GM18499 (cell line): ENCODE data around the gene TSPAN10.
"Not testable (repeated sequence)": the region's sequence is repeated elsewhere in the genome, so short reads cannot be mapped to it uniquely, and the experiment has no call there.

ENCODE experiments used
- ATAC-seq: cut with Tn5 transposase; IDR thresholded peaks from one replicate; pipeline ENCODE4 v1.9.1; 2021; ENCODE audit warnings: moderate number of reproducible peaks; ENCODE audit not compliant: insufficient read depth, unreplicated experiment

The TSPAN10 gene

DNA sequence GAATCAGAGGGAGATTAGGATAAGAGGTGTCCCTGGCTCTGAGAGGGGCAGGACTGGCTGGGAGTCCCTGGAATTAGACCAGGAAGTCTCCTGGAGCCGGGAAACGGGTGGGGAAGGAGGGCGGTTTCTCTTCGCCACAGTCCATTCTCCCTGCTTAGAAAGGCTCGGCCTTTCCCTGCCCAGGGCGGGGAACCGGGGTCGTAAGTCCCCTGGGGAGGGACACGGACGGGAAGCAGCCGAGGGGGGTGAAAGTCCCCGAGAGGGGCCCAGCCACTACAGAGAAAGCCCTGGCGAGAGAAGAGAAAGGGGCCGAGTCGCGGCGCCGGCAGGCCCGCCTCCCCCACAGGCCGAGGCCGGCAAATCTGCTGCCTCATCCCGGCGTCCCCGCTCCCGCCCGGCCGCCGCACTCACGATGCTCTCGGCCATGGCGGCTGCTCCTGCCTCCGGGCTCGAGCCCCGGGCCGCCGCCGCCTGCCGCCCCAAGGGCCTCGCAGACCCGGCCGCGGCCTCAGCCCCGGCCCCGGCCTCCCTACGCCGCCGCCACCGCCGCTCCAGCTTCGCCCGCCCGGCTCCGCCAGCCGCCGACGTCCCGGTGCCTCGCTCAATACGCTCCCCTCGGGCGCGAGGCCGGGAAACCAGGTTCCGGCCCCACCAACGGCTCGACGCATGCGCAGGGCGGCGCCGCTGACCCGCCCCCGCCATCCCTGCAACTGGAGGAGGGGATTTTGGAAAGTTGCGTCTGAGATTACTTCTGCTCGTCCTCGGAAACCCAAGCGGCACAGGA lies at the start of gene TSPAN10, which contains the start of gene NPLOC4:
TSS of gene TSPAN10 (plus strand) at position 692 of the 784 bp plus-strand sequence. CDS start 5,217 bp downstream, outside the sequence.
TSS of gene NPLOC4 (minus strand) at position 608 of the 784 bp plus-strand sequence. CDS start at position 426, 182 bp downstream.
- ATAC-seq = no peak

DNA sequence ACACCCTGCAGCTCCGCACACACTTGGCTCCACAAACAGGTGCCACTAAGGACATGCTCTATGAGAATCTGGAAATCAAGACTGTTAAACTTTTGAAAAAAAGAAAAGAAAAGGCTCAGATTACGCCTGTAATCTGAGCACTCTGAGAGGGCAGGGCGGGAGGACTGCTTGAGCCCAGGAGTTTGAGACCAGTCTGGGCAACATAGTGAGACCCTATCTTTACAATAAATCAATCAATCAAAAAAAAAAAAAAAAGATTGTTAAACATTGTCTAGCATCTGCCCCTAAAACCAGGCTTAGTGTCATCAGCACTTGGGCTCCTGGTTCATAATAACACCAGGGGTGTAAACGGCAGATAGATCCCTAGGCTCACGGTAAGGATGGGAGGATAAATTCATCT lies 47.4 kb upstream of the TSPAN10 start:
- ATAC-seq = no peak

DNA sequence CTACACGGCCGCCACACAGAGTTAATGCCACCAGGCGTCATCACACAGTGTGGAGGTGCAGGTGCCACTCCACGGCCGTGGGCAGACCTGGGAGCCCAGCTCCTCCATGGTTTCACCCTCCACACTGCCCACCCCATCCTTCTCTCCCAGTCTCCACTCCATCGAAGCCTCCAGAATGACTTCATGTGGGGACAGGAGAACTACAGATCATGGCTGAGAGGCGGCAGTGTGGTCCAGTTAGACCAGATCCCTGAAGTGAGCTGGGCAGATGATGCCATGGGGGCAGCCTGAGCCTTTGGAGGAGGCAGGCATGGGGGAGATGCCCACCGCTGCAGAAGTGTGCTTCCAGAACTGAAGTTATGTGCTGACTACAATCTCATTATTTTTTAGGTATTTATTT lies 46.9 kb upstream of the TSPAN10 start:
- ATAC-seq = no peak

DNA sequence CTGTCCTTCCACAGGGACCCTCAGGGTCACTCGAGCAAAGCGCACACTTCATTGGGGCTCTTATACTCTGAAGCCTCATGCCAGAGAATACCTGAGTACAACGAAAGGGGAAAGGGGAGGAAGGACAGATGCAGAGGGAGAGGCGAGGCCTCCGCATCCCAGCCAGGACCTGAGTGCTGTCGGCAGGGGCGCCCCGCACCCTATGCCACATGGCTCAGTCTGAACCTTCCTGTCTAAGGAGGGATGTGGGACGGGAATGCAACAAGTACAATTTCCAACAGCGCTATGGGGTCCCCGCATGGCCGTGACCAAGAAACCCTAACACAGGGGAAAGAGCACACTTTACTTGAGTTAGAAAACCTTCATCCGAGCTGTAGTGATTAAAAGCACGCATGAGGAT lies 45.0 kb upstream of the TSPAN10 start:
- no peak for ATAC-seq

DNA sequence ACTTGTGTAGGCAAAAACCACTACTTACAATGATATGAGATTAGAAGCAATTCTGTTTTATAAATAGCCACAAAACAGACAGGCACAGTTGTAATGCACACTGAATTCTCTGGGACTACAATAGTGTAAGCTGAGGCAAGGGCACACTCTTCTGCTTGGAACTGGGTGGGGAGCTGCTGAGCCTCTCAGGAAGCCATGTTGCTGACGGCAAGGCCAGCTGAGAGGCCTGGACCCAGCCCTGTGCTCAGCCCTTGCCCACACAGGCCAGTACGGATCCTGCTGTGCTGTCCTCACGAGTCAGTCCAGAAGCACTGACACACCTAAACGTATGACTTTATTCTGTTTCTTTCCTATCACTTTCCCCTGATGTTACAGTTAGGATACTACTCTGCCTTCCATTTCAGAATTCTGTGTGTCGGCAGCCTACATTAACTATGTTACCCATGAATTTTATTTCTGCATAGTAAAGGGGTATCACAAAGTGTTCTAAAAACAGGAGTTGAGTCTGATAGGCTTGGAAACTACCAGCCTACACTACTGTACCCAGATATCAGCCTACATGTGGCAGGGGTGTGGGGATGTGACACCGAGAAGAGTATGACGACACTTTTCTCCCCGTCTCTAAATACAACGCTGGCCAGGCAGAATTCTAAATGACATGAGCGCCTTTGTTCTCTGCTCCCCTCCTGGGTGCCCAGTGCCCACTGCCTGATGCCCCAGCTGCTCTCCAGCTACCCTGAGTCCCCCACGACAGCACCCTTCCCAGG lies 43.7 kb upstream of the TSPAN10 start:
- no peak for ATAC-seq

DNA sequence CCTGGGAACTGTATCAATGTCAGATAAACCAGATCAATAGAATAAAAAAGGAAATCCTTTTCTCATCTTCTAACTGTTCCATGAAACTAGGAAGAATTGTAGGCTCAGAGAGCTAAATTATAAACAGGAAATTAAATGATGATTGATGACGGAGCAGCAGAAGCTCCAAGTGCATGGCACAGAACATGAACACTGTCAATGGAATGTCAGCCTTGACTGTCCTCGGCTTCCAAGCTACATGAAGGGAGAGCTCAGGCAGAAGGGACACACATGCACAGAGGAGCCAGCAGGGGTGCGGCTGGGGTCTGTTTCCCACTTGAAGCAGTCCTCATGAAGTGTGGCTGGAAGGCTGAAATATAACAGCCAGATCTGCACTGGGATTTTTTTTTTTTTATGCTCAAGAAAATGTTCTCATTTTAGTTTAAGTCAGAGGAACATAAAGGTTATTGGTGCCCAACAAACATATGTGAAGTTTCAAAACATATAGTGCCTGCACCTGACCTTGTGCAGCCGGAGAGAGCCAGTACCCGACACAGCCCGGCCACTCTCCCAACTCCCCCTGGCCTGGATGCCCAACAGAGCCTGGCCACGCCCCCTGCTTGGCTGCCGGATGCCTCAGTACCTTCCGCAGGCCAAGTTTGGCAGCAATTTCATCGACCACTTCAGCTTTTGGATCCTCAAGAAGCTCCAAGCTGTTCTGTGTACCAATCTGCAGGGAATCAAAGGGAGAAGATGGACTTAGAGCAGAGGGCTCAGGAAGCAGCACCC lies 37.1 kb upstream of the TSPAN10 start:
- ATAC-seq = no peak

DNA sequence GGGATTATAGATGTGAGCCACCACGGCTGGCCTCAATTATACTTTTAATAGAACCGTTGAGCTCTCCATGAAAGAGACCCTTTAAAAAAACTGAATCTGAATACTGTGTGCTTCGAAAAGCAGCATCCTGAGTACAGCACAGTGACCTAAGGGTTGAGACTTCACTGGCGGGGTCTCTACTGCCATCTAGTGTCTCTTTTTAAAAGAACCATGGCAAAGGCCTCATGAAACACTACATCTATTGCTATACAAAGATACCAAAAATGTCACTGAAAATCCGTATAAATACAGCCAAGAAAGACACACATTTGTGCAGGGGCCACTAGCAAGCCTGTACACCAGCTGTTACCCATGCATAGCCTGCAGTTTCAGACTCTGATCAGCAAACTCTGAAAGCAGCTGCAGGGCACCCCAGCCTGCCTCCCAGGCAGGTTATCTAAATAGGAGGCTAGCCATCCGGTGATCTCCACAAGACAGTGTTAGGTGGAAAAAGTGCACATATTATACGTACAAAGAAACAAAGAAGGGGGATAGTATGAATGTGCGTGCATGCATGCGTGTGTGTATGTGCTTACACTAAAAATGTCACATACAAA lies 35.4 kb upstream of the TSPAN10 start:
- no peak for ATAC-seq

DNA sequence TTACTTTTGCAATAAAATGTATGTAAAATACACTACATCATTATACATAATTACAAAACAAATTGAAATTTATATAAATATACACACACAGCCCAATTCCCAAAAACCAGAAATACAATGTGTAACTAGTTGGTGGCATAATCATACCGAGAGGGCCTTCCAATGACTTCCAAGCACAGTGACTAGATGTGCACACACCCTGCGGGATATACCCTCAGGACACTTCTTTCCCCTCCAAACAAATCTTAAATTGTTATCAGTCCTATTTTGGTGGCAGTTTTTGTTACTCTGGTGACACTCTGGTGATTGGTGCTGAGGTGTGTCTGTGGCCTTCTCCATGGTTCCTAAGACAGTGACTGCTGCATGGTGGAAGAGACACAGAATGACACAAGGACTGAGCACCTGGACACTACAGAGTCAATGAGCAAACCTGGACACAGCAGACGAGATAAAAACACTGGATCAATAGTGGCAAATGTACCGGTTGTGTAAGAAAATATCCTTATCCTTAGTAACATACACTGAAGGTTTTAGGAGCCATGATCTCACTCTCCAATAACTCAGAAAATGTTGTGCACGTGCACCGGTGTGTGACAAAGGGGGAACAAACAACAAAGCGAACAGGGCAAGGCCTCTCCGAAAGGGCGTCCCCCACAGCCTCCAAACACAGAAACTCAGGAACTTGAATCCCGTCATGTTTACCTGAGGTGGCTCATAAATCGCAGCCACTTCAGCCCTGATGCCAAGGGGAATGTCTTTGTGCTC lies 33.0 kb upstream of the TSPAN10 start:
- ATAC-seq = no peak

DNA sequence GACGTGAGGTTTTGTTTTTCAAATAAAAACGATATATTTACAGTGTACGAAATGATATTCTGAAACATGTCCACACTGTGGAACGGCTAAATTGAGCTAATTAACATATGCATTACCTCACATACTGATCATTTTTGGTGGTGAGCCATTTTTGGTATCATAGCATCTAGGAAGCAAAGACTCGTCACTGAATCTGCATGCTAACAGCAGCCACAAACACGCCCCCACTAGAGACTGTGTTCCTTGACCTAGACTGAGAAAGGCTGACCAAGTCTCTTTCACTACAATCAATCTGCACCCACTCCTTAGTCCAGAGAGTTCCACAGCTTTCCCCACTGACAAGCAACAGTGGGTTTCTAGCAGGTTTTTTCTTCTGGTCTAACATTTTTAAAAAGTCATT lies 29.6 kb upstream of the TSPAN10 start:
- no peak for ATAC-seq

DNA sequence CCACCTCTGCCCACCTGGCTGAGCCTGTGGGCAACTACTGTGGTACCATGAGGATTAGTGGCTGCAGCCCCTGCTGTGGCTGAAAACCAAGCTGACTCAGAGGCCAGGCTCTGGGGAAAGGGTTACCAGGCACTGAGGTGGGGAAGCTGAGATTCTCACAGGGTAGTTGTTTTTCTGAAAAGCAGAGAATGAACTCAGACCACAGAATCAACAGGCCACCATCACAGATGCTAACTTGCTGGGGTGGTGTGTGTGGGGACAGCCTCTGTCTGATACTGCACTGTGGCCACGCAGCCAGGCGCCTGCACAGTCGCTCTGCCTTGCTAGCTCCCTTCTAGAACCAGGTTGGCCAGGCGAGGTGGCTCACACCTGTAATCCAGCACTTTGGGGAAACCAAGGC lies 28.9 kb upstream of the TSPAN10 start:
- ATAC-seq = no peak

DNA sequence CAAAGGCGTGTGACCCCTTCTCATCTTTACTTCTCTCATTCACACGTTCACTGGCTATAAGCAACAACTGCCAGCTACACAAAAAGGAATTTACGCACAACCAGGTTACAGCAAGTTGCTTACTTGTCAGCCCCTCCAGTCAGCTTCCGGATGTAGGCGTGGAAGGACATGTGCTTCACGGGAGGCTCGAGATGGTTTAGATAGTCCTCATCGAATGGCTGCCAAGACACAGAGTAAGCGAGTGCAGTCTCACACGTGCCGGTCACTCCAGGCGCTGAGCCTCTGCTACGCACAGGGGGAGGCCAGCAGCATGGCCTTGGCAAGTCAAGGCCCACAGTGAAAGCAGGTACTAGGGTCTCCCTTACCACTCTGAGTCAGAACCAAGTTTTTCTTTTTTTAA lies 28.4 kb upstream of the TSPAN10 start:
- ATAC-seq = no peak

DNA sequence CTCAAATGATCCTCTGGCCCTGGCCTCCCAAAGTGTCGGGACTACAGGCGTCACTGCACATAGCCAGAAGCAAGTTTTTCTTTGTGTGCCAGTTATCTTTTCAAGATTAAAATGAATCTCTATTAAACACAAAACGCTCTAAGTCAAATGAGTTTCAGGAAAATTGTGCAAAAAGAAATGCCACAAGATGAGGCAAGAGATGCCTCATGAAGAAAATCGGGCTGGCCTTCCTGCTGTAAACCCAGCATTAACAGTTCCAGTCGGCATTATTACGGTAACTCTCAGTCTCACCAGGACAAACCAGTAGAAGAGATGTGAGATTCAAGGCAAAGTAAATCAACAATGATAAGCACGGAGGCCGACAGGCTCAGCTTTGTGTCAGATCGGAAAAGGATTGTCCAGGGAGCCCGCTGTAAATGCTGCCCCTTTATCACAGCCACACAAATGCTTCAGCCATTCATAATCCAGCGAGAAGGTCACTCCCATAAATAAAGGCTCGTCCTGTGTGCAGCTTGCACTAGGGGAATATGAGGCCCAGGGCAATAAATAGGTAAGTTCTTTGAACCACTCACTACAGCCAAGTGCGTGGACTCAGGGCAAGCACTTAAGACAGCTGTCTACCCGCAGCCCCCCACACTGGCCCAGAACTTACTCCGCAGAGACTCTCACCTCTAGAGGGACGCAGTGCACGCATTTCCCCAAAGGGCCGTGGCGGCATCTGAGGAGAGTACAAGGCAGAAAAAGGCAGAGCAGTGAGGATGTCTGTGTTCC lies 27.3 kb upstream of the TSPAN10 start:
- no peak for ATAC-seq

DNA sequence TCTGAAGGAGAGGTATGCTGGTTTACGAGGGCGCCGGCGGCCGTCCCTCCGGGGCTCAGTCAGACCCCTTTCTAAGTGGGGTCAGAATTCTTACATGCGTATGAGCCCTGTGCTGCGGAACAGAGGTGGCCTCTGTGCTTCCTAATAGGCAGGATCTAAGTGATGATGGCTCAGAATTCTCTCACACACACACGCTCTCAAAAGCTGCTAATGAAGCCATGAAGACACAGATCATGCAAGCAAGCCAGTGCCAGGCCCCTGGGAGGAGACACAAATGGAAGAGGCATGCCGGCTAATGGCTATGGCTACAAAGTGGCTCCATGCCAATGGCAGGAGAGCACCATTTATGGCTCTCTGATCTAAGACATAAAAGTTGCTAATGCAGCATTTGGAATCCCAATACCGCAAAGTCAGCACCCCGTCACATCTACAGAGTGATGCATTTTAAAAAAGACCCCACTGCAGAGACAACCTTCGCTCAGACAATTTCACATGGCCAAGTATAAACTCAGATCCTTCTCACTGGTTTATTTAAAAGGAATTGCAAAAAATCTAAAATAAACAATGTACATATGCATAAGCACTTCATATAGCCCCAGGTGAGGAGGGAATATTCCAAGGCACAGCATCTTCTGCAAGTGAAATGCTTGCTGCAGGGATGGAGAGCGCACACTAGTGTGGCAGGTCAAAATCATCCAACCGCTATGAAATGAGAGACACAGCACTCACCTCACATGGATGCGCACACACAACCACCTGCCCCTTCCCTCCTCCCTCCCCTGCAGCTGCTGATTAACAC lies 24.6 kb upstream of the TSPAN10 start:
- ATAC-seq = no peak

DNA sequence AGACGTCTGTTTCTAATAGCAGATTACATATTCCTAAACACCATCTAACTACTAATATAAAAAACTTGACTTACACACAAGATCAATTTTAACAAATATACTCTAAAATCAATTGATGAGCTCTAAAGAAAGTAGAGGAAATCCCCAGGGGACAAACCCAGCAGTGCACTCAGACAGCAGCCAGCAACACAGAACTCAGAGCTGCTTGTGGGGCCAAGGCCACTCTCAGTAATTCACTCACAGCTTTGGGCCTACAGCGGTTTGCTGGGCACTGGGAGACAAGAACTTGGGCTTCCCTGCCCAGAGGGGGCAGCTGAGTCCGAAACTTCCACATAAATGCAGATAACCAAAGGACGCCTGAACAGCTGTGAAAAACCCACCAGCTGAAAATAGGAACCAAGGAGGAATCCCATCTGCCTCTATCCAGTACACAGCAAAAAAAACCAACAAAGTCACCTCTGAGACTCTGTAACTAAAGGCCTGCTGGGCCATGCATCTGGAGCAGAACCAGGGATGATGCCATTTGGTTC lies 21.5 kb upstream of the TSPAN10 start:
- no peak for ATAC-seq

DNA sequence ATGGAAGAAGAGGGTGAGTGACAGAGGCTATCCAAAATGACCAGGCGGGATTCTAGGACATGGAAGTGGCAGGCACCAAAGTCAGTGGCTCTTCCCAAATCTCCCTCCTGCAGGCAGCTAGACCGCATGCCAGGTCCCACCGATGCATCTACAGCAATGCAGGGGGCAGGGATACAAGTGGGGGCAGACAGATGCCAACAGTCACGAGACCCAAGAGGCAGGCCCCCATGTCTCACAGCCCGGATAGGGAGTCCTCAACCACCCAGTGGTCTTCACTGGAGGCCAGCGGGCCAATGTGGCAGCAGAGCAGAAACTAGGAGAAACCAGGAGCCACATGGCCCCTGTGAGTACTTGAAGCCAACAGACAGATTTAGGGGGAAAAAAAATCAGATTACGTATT lies 20.1 kb upstream of the TSPAN10 start:
- no peak for ATAC-seq

DNA sequence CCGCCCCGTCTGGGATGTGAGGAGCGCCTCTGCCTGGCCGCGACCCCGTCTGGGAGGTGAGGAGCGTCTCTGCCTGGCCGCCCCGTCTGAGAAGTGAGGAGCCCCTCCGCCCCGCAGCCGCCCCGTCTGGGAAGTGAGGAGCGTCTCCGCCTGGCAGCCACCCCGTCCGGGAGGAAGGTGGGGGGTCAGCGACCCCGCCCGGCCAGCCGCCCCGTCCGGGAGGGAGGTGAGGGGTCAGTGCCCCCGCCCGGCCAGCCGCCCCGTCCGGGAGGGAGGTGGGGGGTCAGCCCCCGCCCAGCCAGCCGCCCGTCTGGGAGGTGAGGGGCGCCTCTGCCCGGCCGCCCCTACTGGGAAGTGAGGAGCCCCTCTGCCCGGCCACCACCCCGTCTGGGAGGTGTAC lies 18.7 kb upstream of the TSPAN10 start:
- ATAC-seq = not testable (repeated sequence)

DNA sequence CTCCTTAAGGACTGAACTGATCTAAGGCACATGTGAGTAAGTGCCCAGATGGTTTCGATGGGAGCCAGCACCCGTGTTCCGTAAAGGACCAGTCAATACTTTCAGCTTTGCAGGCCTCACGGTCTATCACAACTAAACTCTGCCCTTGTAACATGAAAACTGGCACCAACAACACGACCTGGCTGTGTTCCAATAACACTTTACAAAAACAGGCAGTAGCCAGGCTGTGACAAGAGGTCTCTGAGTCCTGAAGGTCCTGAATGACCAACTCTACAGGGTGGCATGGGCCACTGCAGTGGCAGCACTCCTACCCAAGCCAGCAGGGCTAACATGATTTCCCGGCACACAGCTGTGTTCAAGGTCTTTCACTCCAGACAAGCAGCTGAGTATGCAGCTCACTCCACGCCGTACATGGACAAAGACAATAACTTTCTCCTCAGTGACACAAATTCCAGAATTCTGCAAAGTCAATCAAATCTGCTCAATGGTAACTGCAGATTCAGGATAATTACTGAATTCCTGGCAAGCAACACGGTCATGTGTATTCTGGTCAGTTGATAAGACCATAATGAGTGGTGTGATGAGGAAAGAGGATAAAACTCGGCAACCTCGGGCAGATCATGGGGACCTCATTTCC lies 15.4 kb upstream of the TSPAN10 start:
- no peak for ATAC-seq

DNA sequence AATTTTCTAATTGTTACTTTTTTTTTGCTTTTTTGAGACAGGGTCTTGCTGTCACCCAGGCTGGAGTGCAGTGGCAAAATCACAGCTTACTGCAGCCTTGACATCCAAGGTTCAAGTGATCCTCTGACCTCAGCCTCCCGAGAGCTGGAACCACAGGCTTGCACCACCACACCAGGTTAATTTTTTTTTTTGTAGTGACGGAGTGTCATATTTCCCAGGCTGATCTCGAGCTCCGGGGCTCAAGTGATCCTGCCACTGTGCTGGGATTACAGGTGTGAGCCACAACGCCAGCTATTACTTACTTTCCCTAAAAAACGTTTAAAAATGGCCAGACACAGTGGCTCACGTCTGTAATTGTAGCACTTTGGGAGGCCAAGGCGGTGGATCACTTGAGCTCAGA lies 6.7 kb upstream of the TSPAN10 start:
- no peak for ATAC-seq
